IPS-NIHi7 (cell line): ENCODE data around the gene MYL5.
"Not testable (repeated sequence)": the region's sequence is repeated elsewhere in the genome, so short reads cannot be mapped to it uniquely, and the experiment has no call there.

Source experiments
- DNase-seq: peaks from one replicate; pipeline ENCODE4 v3.0.0; 2012; ENCODE audit warnings: mixed read lengths; ENCODE audit errors: extremely low spot score

MYL5 gene

DNA sequence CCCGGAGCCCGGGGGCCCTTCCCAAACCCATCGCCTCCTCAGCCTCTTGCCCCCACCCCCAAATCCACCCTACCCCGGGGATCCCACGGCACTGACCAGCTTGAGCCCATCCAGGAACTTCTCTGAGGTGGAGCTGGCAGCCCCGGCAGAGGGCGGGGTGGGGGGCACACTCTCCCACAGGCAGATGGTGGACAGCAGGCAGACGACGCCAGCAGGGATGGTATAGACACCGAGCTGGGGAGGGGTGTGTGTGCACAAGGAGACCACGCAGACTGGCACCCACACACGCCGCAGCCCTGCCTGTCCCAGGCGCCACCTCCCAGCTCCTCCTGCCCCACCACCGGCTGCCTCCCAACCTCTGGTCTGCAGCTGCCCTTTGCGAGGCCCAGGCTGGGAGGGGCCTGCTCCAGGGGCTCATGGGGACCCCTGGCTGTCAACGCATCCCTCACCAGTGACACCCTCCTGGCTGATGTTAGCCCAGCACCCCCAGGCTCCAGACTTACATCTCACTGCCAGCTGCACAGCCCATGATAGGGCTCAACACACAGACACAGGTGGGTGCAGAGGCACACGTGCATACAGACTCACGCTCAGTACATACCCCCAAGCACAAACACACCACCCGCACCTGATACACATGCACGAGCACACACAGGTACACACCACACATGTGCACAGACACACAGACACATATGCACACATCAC is 10.4 kb downstream of the MYL5 start:
- DNase-seq = no peak

DNA sequence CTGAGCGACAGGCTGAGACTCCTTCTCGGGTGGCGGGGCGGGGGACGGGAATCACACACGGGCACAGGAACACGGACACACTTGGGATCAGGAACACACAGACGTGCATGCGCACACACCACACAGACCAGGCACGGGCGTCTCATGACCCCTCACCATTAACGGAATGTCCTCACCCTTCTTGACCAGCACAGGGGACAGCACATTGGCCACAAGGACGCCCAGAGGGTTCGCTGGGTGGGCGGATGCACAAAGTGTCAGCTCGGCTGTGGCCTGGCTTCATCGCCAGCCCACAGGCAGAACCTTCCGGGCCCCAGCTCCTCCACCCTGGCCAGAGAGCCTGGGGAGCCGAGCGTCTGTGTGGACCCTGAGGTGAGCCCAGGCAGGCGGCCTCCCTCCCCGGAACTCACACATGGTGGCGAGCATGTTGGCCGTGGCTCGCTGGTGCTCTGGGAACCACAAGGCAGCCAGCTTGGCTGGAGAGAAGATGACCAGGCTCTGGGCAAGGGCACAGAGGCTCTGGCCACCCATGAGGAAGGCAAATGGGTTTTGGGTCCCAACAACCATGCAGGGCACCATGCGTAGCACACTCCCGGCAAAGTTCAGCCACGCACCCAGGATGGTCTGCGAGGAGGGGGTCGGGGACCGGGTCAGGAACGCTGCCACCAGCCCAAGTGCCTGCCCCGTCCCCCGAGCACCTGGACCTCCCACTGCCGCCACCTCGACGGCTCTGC is 11.5 kb downstream of the MYL5 start:
- no peak for DNase-seq

DNA sequence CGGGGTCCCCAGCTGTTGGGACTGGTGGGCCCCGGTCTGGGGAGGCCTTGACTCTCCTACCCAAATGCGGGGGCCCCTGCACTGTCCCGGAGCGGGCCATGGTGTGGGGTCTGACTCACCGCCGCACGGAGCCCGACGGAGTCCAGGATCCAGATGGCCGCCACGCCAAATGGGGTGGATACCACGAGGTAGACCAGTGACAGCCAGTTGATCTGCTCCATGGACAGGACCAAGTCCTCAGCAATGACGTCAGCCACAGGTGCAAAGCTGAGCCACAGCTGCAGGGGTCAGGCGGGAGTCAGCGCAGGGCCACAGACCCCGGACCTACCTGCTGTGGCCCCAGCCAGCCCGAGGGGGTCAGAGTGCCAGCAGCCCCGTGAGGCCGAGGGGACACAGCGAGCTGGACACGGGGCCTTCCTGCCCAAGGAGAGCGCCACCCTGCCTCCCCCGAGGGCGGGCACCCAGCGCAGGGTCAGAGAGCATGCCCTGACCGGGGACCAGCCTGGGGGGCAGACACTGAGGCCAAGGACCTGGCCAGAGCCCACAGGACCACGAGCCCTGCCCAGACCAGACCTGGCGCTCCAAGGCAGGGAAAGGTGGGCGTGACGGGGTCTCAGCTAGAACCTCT is 12.2 kb downstream of the MYL5 start:
- no peak for DNase-seq

DNA sequence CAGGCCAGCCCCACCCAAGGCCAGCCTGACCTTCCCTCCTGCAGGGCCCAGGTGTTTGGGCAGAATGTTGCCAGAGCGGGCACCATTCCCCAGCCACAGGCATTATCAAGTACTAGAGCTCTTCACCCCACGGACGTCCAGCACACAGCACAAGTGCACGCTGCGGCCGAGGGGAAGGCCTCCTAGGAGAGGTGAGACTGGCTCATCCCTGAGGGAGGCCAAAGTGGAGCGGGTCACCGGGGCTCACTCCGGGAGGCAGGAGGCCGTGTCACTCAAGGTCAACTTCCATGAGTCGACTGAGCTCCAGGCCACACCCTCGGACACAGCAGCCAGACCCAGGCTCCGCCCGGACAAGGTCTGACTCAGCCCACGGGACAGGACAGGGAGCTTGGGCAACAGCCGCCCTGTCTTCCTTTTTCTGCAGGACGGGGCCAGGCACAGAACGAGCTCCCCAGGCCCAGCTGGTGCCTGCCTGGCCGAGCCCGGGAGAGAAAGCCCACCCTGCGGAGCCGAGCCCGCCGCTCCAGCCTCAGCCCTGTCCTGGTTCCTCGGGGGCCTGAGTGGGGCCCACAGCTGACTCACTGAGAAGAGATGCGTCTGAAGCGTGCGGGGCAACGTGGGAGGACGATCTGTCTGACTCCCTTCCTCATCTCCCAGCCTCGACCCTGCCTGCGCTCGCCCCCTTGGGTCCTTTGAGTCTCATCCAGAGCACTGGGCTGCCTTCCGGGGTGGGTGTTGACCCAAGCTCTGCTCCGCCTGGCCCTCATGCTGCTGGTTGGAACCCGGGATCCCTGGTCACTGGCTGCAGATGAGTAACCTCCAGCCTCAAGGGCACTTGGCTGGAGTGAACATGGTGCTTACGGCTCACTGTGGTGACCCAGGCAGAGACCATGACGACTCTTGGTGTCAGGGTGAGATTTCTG is 13.0 kb downstream of the MYL5 start:
- peak; percentile 45 for DNase-seq

DNA sequence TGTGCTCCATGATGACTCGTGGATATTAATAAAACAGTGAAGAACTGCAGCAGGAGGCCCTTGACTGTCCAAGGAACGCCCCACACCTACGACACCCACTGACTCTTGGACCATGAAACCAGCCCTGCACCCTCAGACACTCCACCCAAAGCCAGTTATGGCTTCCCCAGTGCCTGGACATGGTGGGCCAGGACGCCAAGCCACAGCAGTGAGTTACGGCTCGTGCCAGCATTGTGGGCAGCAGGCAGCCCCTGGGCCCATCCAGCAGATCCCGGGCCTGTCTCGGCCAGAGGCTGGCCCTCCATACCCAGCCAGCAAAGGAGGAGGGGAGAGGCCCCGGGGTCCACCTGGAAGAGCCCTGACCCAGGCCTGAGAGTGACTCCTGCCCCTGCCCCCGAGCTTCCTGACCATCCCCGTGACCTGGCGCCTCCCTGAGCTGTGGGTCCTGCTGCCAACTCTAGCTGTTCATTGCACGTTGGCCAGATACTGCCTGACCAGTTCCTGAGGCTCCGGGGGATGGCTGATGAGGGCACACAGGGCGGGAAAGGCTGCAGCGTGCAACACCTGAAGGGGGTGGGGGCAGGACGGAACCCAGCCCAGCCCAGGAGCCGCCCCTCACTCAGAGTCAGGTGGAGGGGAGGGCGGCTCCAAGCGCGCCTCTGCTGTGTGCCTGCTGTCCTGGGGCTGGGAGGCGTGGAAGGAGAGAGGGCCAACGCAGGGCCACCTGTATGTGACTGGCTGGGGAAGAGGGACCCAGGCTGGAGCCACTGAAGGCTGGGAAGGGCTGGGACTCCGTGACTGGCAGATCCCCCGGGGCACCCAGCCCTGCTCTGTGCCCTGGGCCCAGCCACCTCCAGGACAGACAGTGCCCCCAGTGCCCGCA is 13.9 kb downstream of the MYL5 start:
- DNase-seq = peak; percentile 71

DNA sequence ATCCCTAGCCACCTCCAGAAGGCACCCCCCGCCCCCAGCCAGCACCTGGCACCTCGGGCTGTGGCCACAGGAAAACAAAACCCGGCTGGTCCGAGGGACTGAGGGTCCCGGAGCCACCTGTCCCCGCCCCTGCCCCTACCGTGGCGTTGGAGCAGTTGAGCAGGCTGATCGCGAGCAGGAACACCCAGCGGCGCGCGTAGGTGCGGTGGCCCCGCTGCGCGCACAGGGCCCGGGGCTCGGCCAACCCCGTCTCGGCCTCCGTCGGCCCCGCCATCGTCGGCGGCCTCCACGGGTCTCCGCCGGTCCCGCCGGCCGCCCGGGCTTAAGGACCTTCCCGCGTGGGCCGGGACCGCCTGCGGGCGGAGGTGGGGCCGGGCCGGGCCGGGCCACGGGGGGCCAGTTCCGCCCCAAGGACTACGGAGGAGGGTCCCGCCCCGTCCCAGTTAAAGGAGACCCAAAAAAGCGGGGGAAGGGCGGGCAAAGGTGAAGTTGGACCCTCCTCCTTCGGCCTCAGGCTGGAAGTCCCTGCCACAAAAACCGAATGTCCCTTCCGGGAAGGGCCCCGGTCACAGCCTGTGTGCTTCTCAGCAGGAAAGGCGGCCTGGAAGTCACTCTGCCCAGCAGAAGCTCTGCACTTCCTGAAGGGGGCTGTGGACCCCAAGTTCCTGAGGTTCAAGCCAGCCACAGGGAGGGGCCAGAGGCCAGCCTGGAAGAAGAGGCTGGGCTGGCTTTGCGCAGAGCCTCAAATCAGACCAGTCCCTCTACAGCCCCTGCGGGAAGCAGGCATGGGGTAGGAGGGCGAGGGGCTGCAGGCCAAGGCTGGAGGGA is 14.7 kb downstream of the MYL5 start, which contains the start of gene SLC49A3:
SLC49A3 (minus strand) TSS at position 298 of the 828 bp plus-strand sequence; CDS start at position 274, 24 bp downstream.
- peak; percentile 51 for DNase-seq

DNA sequence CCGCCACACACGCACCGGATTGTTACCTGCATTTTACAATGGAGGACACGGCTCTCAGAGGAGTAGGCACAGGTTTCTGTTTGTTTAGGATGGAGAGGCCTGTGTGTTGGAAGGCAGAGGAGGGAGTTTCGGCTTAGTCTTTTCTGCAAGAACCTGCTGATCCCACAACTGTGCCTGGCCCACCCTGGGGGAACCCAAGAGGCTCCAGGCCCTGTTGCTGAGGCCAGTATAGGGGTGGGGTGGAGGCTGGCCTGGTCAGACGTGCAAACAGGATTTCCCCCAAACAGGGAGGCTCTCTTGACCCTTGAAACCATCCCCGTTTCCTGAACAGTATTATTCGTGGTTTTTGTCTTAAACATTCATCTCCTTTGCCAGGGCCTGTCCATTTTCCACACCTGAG is 15.4 kb downstream of the MYL5 start:
- no peak for DNase-seq

DNA sequence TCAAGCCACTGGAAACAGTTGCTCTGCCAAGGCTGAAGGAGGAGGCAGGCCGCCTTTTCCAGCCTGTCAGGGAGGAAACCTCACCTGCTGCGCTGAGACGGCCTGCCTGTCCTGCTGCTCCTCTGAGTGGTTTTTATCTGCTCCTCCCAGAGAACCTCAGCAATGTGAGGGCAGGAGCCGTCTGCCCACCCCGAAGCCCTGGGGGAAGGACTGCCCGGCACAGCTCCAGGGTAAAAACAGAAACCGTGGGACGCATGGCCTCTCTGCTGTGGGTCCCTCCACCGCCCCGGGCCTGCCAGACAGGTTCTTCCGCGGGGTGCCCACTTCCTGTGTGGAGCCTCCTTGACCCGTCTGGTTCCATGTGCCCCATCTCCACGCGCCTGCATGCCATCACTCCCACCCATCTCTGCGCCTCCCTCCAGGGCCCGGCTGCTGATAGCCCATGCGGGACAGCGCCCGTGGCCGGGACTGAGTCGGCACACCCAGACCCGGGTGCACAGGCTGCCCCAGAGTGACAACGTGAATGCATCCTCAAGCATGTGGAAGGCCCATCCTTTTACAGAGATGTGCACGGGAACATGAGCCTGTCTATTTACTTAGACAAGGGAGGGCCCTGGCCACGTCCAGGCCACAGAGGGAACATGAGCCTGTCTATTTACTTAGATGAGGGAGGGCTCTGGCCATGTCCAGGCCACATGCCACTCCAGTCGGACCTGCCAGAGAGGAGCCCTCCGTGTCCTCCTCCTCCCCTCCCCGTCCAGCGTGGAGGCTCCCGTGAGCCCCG is 18.6 kb downstream of the MYL5 start:
- no peak for DNase-seq

DNA sequence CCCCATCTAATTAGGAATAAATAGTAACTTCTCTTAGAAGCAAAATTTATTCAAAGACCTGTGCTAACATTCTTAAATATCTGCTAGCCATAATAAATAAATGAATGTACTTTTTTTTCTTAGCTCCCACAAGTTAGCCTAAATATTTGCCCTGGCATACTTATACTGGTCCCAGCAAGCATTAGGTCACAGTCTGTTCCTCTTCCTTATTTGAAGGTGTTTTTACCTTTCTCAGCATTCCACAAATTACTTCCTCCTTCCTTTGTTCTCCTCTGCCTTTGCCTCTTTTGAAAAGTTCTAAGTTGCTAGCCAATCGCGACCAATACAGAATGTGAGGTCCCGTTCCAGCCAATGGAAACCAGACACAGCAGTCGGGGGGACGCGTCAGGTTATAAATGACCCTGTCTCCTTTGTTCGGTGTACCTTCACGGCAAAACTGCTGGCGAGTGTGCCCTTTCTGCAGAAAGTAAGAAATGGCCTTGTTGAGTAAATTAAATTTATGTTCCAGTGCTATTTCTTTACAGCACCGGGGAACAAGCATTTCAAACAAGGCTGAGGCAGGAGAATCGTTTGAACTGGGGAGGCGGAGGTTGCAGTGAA is 20.1 kb downstream of the MYL5 start:
- not testable (repeated sequence) for DNase-seq

DNA sequence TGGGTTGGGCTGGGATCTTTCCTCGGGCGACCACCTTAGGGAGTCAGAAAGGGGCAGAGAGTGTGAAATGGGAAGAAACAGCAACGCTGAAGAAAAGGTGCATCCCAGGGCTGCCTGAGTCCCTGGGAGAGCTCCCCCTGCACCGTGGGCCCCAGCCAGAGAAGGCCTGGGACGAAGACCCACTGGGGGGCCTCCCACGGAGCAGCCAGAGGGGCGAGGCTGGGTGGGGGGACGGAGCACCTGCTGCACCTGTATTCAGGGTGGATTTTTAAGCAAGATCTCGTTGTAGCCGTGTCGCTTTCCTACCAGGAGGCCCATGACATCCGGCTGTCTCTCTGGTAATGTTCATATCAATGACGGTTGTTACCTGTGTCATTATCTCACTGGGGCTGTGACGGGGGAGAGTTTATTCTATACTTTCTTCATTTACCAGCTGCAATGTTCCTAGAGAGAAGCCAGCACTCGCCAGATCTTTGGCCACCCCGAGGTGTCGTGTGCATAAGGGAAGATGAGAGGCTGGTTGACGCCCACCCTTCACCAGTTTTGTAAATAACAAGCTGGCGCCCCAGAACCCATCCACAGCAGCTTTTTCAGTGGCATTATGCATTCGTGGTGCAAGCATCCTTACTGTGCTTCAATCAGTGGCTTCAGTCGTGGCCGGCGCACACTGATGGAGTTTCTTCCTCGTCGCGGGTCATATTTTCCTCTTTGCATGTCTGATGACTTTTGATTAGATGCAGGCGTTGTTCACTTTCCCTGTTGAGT is 25.7 kb downstream of the MYL5 start:
- DNase-seq = no peak

DNA sequence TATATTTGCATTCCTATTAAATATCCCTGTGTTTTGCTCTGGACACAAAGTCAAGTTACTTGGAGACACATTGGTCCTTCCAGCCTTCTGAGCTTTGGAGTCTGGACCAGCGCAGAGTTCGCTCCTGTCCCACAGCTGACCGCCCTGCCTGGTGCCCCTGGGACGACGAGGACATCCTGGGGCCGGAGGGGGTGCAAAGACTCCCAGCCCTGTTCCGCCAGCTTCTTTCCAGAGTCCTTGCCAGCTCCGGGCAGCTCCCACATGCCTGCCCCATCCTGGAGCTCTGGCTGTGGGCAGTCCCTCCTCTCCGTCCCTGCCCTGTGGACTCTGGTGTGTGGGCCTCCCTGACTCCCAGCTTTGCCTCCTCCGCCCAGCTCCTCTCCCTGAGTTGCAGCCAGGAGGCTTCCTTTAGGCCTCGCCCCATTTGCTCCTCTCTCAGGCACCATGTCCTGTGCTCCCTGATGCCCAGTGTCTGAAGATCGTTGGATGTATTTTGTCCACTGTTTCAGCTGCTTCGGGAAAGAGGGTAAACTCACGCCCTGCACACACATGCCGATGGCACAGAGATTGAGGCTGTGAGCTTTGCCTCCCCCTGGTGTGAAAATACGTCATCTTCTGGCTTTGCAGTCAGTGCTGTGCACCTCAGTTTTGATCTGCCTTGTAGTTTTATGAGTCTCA is 26.4 kb downstream of the MYL5 start:
- DNase-seq = no peak

DNA sequence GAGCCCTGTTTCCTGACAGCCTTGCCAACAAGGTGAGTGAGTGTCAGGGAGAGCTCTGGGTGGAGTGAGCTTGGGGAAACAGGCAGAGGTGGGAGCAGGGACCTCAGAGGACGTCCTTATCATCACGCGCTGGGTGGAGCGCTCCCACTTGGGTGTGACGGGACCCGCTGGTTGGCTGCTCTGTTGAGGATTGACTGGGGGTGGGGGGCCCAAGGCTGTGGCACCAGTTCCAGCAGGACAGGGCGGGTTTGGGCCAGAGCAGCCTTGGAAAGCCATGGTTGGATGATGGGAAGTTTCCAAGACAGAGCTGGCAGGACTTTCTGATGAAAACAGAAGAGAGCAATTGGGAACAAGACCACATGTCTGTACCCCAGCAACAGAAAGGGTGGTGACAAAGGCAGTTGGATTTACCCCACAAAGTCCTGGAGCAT is 28.3 kb downstream of the MYL5 start:
- DNase-seq = no peak

DNA sequence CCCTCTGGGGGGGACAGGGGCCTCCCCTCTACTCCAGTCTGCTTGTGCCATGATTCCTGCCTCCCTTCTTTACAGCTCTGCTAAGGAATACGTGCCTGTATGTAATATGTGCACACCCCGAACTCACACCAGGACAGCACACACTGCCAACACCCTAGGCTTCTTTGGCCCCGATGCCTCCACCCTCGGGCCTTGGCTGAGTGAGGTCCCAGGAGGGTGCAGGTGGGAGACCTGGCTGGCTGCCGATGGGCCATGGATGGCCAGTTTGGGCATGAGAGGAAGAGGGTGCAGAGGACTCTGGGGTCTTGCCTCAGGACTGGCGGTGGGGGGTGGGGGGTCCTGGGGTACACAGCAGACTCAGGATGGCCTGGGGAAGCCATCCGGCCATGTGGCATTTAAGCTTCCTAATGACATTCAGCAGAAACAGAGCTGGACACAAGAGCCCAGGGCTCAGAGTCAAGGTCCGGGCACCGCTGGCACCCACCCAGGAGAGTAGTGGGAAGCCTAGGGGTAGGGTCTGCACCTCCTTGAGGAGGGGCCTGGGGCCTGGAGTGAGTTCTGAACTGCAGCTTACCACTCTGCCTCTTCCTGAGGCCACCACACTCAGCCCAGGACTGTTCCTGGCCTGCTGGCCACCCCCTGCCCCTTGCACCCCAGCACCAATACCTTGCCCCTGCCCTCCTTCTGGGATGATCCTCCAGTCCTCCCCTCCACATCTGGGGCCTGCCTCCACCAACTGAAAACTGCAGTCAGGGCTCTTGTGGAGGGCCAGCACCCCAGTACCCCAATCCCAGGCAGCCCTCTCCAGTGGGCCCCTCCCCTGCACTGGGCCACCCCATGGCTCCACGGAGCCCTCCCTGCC is 29.2 kb downstream of the MYL5 start:
- DNase-seq = no peak

DNA sequence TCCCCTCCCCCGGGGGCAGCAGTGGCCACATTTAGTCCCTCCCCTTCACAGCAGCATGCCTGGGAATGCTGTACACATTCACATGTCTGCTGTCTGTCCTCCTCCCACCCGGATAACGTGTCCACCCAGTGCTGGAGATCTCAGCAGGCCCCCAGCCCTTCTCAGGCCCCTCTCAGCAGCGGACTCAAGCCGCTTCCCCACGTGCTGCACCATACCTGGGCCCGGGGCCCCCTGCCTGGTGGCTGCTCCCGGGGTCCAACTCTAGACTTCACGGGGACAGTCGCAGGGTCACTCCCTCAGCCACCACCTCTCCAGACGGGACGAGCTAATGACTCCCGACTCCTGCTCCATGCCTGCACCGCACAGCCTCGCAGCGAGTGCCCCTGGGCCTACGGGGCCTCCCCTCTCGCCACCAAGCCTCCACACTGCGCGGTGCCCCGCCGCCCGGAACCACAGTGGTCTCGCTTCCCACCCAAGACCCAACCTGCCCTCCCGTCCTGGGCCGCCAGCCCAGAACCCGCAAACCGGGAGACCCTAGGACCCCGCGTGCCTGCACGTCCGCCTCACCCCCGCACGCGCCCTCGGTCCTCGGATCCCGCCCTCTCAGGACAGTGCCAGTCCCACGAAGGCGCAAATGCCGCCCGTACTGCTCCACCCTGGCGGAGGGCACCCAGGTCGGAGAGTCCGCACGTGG is 30.0 kb downstream of the MYL5 start:
- no peak for DNase-seq

DNA sequence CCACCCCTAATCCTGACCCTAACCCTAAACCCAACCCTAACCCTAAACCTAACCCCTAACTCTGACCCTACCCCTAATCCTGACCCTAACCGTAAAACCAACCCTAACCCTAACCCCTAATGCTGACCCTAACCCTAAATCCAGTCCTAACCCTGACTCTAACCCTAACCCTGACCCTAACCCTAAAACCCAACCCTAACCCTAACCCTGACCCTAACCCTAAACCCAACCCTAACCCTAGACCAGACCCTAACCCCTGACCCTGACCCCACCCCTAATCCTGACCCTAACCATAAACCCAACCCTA is 30.6 kb downstream of the MYL5 start:
- no peak for DNase-seq
